ENCODE data around the gene INSIG1. TPM values are rescaled to one million over a fixed set of nuclear protein-coding genes. Genes with fewer than 3 reads are reported as not detected.

Gene INSIG1
- total and polyA plus RNA-seq, 4 donors: 118 to 219 (median 193) TPM

DNA sequence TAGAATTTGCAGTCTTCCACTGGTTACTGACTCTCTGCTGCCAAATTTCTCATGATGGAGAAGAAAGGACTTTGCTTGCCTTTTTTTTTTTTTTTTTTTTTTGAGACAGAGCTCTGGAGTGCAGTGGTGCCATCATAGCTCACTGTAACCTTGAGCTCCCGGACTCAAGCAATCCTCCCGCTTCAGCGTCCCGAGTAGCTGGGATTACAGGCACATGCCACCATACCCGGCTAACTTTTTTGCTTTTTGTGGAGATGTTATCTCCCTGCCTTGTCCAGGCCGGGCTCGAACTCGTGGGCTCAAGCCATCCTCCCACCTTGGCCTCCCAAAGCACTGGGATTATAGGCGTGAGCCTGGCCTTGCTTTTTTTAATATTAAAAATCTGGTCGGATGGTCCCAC lies 6.2 kb downstream of the INSIG1 start:
- no peak for TF ChIP-seq GABPA (IDR thresholded peaks at IDR 0.05 in 1 of 2, conservative IDR thresholded peaks at IDR 0.05 in 1 of 2)
- no peak for TF ChIP-seq FOXA2 (IDR thresholded peaks at IDR 0.05)
- TF ChIP-seq FOXA1 (IDR thresholded peaks at IDR 0.05): no peak
- TF ChIP-seq HNF4A (conservative IDR thresholded peaks at IDR 0.05): no peak
- peak in 1 of 2 donors; percentile 19 for TF ChIP-seq JUND (IDR thresholded peaks at IDR 0.05)
- peak in 1 of 2 donors; percentile 4 for TF ChIP-seq RXRA (IDR thresholded peaks at IDR 0.05)
- H3K27me3 ChIP-seq (ENCODE audit: control insufficient read depth in 4 of 4, insufficient read depth in 4 of 4, low read length in 3 of 4): no peaks in the 10 kb centered on the region
- no peak overlapping the region for H3K4me3 ChIP-seq (ENCODE audit: low read depth in 1 of 3, low read length in 3 of 3)
- no peak overlapping the region for H3K9ac ChIP-seq (ENCODE audit: low read depth in 1 of 2, low read length in 2 of 2)
- H3K27ac ChIP-seq (ENCODE audit: low read depth in 1 of 2, low read length in 2 of 2): peak overlapping the region in 1 of 2 donors; percentile 27
- WGBS: 68% methylated on average over 10 of the region's 10 CpGs
- no peaks in the 10 kb centered on the region for H3K9me3 ChIP-seq (ENCODE audit: control insufficient read depth in 4 of 4, low read length in 3 of 4)
- no peak for DNase-seq (ENCODE audit: low spot score)
- peaks cover 7 to 69% (median 61%) of the 10 kb centered on the region in 4 donors for H3K36me3 ChIP-seq (ENCODE audit: control insufficient read depth in 4 of 4, insufficient read depth in 3 of 4, low read depth in 1 of 4, low read length in 3 of 4)
- H3K4me1 ChIP-seq (ENCODE audit: control insufficient read depth in 4 of 4, insufficient read depth in 4 of 4, low read length in 3 of 4): peaks cover 0 to 33% (median 19%) of the 10 kb centered on the region in 4 donors

- peaks cover 0 to 29% (median 16%) of the 10 kb centered on the region in 4 donors for H3K4me1 ChIP-seq (ENCODE audit: control insufficient read depth in 4 of 4, insufficient read depth in 4 of 4, low read length in 3 of 4)
- no peaks in the 10 kb centered on the region for H3K9me3 ChIP-seq (ENCODE audit: control insufficient read depth in 4 of 4, low read length in 3 of 4)
- no peak overlapping the region for H3K4me3 ChIP-seq (ENCODE audit: low read depth in 1 of 3, low read length in 3 of 3)
- no peaks in the 10 kb centered on the region for H3K27me3 ChIP-seq (ENCODE audit: control insufficient read depth in 4 of 4, insufficient read depth in 4 of 4, low read length in 3 of 4)
- TF ChIP-seq FOXA2 (IDR thresholded peaks at IDR 0.05): peak; percentile 12
- peak; percentile 30 for TF ChIP-seq YY1 (IDR thresholded peaks at IDR 0.05)
- peak; percentile 15 for TF ChIP-seq MAX (IDR thresholded peaks at IDR 0.05)
- no peak for TF ChIP-seq NR2F2 (IDR thresholded peaks at IDR 0.05)
- TF ChIP-seq ZBTB33 (IDR thresholded peaks at IDR 0.05): peak; percentile 23
- TF ChIP-seq SP1 (IDR thresholded peaks at IDR 0.05): peak; percentile 11
- TF ChIP-seq EGR1 (IDR thresholded peaks at IDR 0.05; ENCODE audit: low read depth in 2 of 2): no peak
- no peak for TF ChIP-seq HNF4G (IDR thresholded peaks at IDR 0.05)
- TF ChIP-seq RXRA (IDR thresholded peaks at IDR 0.05): peak in 1 of 2 donors; percentile 3
- H3K36me3 ChIP-seq (ENCODE audit: control insufficient read depth in 4 of 4, insufficient read depth in 3 of 4, low read depth in 1 of 4, low read length in 3 of 4): peaks cover 9 to 76% (median 66%) of the 10 kb centered on the region in 4 donors
- 80% methylated on average over 9 of the region's 9 CpGs for WGBS
- peak overlapping the region in 1 of 2 donors; percentile 25 for H3K27ac ChIP-seq (ENCODE audit: low read depth in 1 of 2, low read length in 2 of 2)
- H3K9ac ChIP-seq (ENCODE audit: low read depth in 1 of 2, low read length in 2 of 2): no peak overlapping the region
- DNase-seq (ENCODE audit: low spot score): no peak
Measured at GRCh38 chr7:155305231-155305904, 7.7 kb downstream of the INSIG1 start.

DNA sequence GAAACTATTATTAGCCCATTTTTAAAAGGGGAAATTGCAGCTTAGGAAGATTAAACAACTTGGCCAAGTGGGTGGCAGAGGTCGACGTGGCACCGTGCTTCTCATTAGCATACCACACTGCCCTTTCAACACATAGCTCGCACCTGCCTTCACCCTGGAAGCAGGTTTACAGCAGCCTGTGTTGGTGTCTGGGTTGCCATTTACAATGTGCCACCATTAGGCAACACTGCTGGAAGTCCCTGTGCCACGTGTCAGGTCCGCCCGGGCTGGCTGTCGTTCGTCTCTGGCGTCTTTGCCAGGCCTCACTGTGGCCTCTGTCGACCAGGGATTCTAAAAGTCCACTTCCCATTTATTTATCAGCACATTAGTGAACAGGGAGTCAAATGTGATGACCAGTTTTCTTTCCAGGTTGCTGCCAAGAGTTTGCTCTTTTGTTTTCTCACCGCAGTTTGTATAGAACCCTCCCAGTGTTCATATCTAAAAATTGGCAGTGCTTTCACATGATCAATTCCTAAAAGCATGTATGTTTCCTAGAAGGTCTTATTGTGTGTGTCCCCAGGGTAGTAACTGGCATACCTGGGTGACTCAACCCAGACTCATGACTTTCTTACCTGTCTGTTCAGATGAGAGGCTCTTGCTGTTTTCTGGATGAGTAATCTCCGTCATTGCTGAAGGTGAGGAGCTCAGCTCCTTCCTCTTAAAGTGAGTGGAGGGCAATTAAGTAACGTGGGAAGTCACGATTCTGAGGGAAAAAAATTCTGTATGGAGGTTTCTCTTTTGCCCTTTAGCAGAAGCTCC lies 9.2 kb downstream of the INSIG1 start:
- peaks cover 9 to 64% (median 61%) of the 10 kb centered on the region in 4 donors for H3K36me3 ChIP-seq (ENCODE audit: control insufficient read depth in 4 of 4, insufficient read depth in 3 of 4, low read depth in 1 of 4, low read length in 3 of 4)
- no peaks in the 10 kb centered on the region for H3K9me3 ChIP-seq (ENCODE audit: control insufficient read depth in 4 of 4, low read length in 3 of 4)
- DNase-seq (ENCODE audit: low spot score): no peak
- peak overlapping the region; percentile 39 to 61 for H3K27ac ChIP-seq (ENCODE audit: low read depth in 1 of 2, low read length in 2 of 2)
- H3K4me1 ChIP-seq (ENCODE audit: control insufficient read depth in 4 of 4, insufficient read depth in 4 of 4, low read length in 3 of 4): peaks cover 0 to 19% (median 11%) of the 10 kb centered on the region in 4 donors
- WGBS: 45% methylated on average over 15 of the region's 15 CpGs
- H3K27me3 ChIP-seq (ENCODE audit: control insufficient read depth in 4 of 4, insufficient read depth in 4 of 4, low read length in 3 of 4): no peaks in the 10 kb centered on the region
- H3K4me3 ChIP-seq (ENCODE audit: low read depth in 1 of 3, low read length in 3 of 3): no peak overlapping the region
- peak overlapping the region in 1 of 2 donors; percentile 33 for H3K9ac ChIP-seq (ENCODE audit: low read depth in 1 of 2, low read length in 2 of 2)
- TF ChIP-seq HNF4A (conservative IDR thresholded peaks at IDR 0.05): peak; percentile 48 to 62
- no peak for TF ChIP-seq TAF1 (conservative IDR thresholded peaks at IDR 0.05)
- TF ChIP-seq, protein P1, sequence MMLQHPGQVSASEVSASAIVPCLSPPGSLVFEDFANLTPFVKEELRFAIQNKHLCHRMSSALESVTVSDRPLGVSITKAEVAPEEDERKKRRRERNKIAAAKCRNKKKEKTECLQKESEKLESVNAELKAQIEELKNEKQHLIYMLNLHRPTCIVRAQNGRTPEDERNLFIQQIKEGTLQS (IDR thresholded peaks at IDR 0.05): no peak
- peak in 1 of 2 donors; percentile 26 for TF ChIP-seq EGR1 (IDR thresholded peaks at IDR 0.05; ENCODE audit: low read depth in 2 of 2)
- no peak for TF ChIP-seq FOXA2 (IDR thresholded peaks at IDR 0.05)
- no peak for TF ChIP-seq NR2F2 (IDR thresholded peaks at IDR 0.05)
- TF ChIP-seq MAX (IDR thresholded peaks at IDR 0.05): peak; percentile 69
- TF ChIP-seq SP1 (IDR thresholded peaks at IDR 0.05): peak; percentile 33
- no peak for TF ChIP-seq HNF4G (IDR thresholded peaks at IDR 0.05)
- TF ChIP-seq RXRA (IDR thresholded peaks at IDR 0.05): peak; percentile 25 to 69
- TF ChIP-seq YY1 (IDR thresholded peaks at IDR 0.05): peak; percentile 74
- TF ChIP-seq JUND (IDR thresholded peaks at IDR 0.05): no peak
- no peak for TF ChIP-seq FOXA1 (IDR thresholded peaks at IDR 0.05)
- peak; percentile 34 for TF ChIP-seq ZBTB33 (IDR thresholded peaks at IDR 0.05)
- no peak for TF ChIP-seq RAD21 (IDR thresholded peaks at IDR 0.05)

All from liver (tissue), 9 donors.